HUES6 (cell line): ENCODE results near the gene ANO4.

Experiments
- H3K27ac ChIP-seq: 2 replicates; pipeline ENCODE4 v1.7.0; 2013; ENCODE audit warnings: low read depth, mild to moderate bottlenecking, low read length, inconsistent platforms
- H3K27me3 ChIP-seq: 2 replicates; pipeline ENCODE4 v1.6.1; 2013; ENCODE audit warnings: low read length; ENCODE audit not compliant: control insufficient read depth, insufficient read depth
- H3K36me3 ChIP-seq: 2 replicates; pipeline ENCODE4 v1.6.1; 2013; ENCODE audit warnings: low read length; ENCODE audit not compliant: control insufficient read depth, insufficient read depth
- H3K4me1 ChIP-seq: 2 replicates; pipeline ENCODE4 v1.6.1; 2013; ENCODE audit warnings: low read length; ENCODE audit not compliant: control insufficient read depth, insufficient read depth
- H3K4me3 ChIP-seq: 2 replicates; pipeline ENCODE4 v1.5.1; 2013; ENCODE audit warnings: low read depth, low read length
- H3K9ac ChIP-seq: one replicate; pipeline ENCODE4 v1.6.1; 2013; ENCODE audit warnings: mild to moderate bottlenecking, low read length
- H3K9me3 ChIP-seq: 2 replicates; pipeline ENCODE4 v1.6.1; 2013; ENCODE audit warnings: low read depth, low read length; ENCODE audit not compliant: control insufficient read depth, insufficient read depth

Gene ANO4

GRCh38 chr12:101013993-101014392, 219.4 kb downstream of the ANO4 start:
- H3K27me3 ChIP-seq: no peaks in the 10 kb centered on the region
- H3K9ac ChIP-seq: no peak overlapping the region
- H3K27ac ChIP-seq: no peak overlapping the region
- 0 out of 2 replicates have a peak, but pooled peaks cover 2% of the 10 kb centered on the region for H3K4me1 ChIP-seq
- H3K36me3 ChIP-seq: no peaks in the 10 kb centered on the region
- H3K9me3 ChIP-seq: peaks cover 8% of the 10 kb centered on the region
- H3K4me3 ChIP-seq: no peak overlapping the region

DNA sequence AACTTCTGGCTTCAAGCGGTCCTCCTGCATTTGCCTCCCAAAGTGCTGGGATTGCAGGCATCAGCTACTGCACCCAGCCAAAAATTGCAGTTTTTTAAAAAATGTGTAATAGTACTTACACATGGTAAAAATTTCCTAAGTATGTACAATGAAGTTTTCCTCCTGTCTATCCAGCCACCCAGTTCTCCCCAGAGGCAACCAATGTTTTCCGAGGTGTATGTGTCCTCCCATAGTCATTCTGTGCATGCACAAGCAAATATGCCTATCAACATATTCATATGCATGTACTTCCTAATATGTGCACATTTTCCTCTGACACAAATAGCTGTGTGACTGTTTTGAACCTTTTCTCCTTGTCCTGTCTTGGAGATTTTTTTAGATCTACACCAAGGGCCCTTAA, 220.5 kb downstream of the ANO4 start:
- H3K36me3 ChIP-seq: no peaks in the 10 kb centered on the region
- H3K9me3 ChIP-seq: no peaks in the 10 kb centered on the region; the same call in 1 of the 2 replicates
- no peak overlapping the region for H3K9ac ChIP-seq
- 0 out of 2 replicates have a peak, but pooled peaks cover 2% of the 10 kb centered on the region for H3K4me1 ChIP-seq
- H3K27ac ChIP-seq: no peak overlapping the region
- no peak overlapping the region for H3K4me3 ChIP-seq
- H3K27me3 ChIP-seq: no peaks in the 10 kb centered on the region

DNA sequence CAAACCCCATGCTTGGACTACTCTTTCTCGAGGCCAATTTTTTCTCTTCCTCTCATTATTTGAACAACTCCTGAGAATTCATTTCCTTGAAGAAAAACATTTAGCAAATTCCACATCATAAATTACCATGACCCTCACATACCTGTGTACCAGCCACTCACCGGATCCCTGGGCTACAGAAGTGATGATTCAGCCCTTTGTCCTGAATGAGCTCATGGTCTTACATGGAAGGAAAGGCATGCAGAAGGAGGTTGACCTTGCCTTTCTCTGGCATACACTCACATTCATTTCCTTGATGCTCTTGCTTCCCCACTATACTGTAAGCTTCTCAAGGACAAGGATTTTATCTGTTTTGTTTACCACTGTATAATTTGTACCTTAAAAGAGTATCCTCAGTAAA, 224.0 kb downstream of the ANO4 start:
- Histone ChIP-seq H3K36me3 (no peaks in the 10 kb centered on the region), H3K9me3 (no peaks in the 10 kb centered on the region; the same call in 1 of the 2 replicates), H3K4me3 (no peak overlapping the region), H3K27me3 (no peaks in the 10 kb centered on the region), H3K4me1 (0 out of 2 replicates have a peak, but pooled peaks cover 2% of the 10 kb centered on the region), H3K27ac (no peak overlapping the region), H3K9ac (no peak overlapping the region)

DNA sequence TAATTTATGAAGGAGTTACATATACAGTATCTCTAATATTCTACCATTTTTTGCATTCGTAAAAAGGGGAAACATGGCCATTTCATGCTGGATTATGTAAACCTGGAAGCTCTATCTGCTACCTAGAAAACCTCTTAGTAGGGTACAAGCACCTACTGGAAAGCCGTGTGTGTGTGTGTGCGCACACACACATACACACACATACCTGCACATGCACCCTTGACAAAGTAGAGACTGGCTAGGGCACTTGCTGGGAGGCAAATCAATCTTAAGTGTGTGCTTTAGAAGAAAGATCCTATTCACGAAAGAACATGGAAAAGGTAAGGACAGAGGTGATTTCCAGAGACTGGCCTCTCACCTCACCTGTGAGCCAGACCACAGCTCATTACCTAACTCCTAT, 224.6 kb downstream of the ANO4 start:
- H3K4me3 ChIP-seq: no peak overlapping the region
- H3K9ac ChIP-seq: no peak overlapping the region
- no peaks in the 10 kb centered on the region; the same call in 1 of the 2 replicates for H3K9me3 ChIP-seq
- H3K27ac ChIP-seq: no peak overlapping the region
- H3K27me3 ChIP-seq: no peaks in the 10 kb centered on the region
- no peaks in the 10 kb centered on the region for H3K36me3 ChIP-seq
- 0 out of 2 replicates have a peak, but pooled peaks cover 2% of the 10 kb centered on the region for H3K4me1 ChIP-seq

GRCh38 chr12:101019667-101020066, 225.1 kb downstream of the ANO4 start:
- Histone ChIP-seq H3K36me3 (no peaks in the 10 kb centered on the region), H3K9ac (no peak overlapping the region), H3K9me3 (no peaks in the 10 kb centered on the region; the same call in 1 of the 2 replicates), H3K27me3 (no peaks in the 10 kb centered on the region), H3K4me1 (0 out of 2 replicates have a peak, but pooled peaks cover 2% of the 10 kb centered on the region), H3K4me3 (no peak overlapping the region), H3K27ac (no peak overlapping the region)

DNA sequence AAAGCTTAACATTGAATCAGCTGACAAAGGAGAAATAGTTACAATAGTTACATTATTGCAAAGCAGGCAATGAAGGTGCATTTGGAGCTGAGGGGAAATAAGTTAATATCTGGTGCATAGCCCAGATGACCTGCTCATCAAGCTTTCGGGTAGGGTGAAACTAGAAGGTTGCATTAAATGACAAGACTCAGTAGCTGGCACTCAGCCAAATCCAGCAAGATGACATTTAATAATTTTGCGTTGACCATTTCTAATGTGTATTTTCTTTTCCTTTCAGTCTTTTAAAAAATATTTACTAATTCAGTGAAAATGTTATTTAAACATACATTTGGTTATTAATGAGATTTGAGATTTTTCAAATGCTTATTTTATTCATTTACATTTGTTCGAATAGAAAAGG, 226.9 kb downstream of the ANO4 start:
- Histone ChIP-seq H3K4me3 (no peak overlapping the region), H3K4me1 (0 out of 2 replicates have a peak, but pooled peaks cover 2% of the 10 kb centered on the region), H3K9me3 (no peaks in the 10 kb centered on the region; the same call in 1 of the 2 replicates), H3K27me3 (no peaks in the 10 kb centered on the region), H3K9ac (no peak overlapping the region), H3K27ac (no peak overlapping the region), H3K36me3 (no peaks in the 10 kb centered on the region)

GRCh38 chr12:101021911-101022388, 227.4 kb downstream of the ANO4 start:
- Histone ChIP-seq H3K9me3 (no peaks in the 10 kb centered on the region; the same call in 1 of the 2 replicates), H3K4me1 (peaks cover 4% of the 10 kb centered on the region; the same call in 1 of the 2 replicates), H3K27me3 (no peaks in the 10 kb centered on the region), H3K36me3 (no peaks in the 10 kb centered on the region), H3K27ac (no peak overlapping the region), H3K4me3 (no peak overlapping the region), H3K9ac (no peak overlapping the region)

- Histone ChIP-seq H3K27ac (no peak overlapping the region), H3K9ac (no peak overlapping the region), H3K36me3 (no peaks in the 10 kb centered on the region), H3K4me1 (peaks cover 3% of the 10 kb centered on the region; the same call in 1 of the 2 replicates), H3K27me3 (no peaks in the 10 kb centered on the region), H3K4me3 (no peak overlapping the region), H3K9me3 (peaks cover 8% of the 10 kb centered on the region)
Observed at GRCh38 chr12:101027200-101027599, 232.6 kb downstream of the ANO4 start.

DNA sequence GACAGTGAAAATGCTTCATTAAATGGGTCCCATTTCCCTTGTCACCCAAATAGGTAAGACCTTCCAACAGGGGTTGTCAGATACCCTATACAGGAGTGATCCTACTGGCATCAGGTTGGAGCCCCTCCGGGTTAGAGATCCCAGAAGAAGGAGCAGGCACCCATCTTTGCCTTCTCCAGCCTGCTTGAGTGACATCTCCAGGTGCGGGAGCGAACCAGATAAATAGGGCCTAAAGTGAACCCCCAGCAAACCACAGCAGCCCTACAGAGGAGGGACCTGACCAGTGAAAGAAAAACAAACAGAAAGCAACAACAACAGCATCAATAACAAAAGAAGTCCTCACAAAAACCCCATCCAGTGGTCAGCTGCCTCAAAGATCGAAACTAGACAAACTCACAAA, 233.2 kb downstream of the ANO4 start:
- Histone ChIP-seq H3K27ac (no peak overlapping the region), H3K36me3 (no peaks in the 10 kb centered on the region)

DNA sequence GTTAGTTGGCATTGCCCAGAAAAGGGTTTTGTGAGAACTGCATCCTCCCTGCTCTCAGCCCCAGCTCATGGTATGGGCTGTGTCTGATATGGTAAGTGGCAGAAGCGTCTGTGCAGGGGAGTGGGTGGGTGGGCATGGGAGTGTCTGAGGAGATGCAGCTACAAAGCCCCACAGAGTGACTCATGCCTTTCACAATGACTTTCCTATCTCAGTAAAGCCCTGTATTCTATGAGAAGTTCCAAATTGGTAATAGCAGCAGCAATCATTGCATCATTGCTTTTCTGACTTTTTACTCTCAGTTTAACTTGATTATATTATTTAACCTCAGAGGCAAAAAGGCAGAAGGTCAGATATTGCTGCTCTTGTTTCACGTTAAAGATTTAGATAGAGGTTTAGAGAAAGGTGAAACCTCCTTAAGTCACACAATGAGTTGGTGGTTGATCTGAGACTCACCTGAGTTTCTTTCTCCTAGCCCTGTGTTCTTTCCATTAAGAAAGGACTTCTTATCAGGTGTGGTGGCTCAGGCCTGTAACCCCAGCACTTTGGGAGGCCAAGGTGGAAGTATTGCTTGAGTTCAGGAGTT, 243.8 kb downstream of the ANO4 start:
- Histone ChIP-seq H3K4me3 (no peak overlapping the region), H3K4me1 (no peaks in the 10 kb centered on the region), H3K9me3 (no peaks in the 10 kb centered on the region)

More for the DNA sequence above, 233.2 kb downstream of the ANO4 start:
- Histone ChIP-seq H3K9me3 (peaks cover 8% of the 10 kb centered on the region), H3K4me3 (no peak overlapping the region), H3K4me1 (peaks cover 3% of the 10 kb centered on the region; the same call in 1 of the 2 replicates), H3K27me3 (no peaks in the 10 kb centered on the region), H3K9ac (no peak overlapping the region)

DNA sequence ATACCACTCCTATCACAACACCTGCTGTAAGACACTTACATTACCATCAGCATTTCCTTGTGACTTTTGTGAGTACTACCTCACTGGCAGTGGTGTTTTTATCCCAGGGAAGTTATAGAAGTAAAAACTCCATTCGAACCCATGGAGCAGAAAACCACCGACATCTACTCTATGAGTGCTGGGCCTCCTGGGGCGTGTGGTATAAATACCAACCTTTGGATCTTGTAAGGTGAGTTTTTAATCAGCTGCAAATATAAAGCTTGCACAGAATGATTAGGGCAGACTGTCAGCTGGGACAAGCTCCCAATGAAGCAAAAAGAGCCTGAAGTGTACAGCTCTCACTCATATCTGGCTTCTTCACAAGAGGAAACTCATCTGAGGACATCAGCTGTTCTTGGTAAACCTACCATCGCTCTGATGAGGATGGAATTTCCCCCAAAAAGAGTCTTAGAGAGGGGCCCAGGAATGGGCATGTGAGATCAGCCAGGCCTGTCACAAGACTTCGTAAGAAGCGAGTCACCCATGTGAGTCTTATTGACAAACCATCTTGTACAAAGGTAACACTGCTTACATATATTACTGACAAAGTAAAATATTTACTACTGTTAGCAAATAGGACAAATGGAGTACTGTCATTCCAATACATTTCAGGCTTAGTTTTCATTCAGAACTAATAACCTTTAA, 245.4 kb downstream of the ANO4 start:
- no peak overlapping the region for H3K27ac ChIP-seq
- no peaks in the 10 kb centered on the region for H3K9me3 ChIP-seq
- no peak overlapping the region for H3K9ac ChIP-seq
- no peaks in the 10 kb centered on the region for H3K4me1 ChIP-seq
- no peaks in the 10 kb centered on the region for H3K36me3 ChIP-seq
- no peaks in the 10 kb centered on the region for H3K27me3 ChIP-seq
- H3K4me3 ChIP-seq: no peak overlapping the region

More for the DNA sequence above, 243.8 kb downstream of the ANO4 start:
- no peak overlapping the region for H3K9ac ChIP-seq
- H3K27me3 ChIP-seq: no peaks in the 10 kb centered on the region
- no peaks in the 10 kb centered on the region for H3K36me3 ChIP-seq
- no peak overlapping the region for H3K27ac ChIP-seq
